ENCODE measurements around the gene SRCAP.

DNA sequence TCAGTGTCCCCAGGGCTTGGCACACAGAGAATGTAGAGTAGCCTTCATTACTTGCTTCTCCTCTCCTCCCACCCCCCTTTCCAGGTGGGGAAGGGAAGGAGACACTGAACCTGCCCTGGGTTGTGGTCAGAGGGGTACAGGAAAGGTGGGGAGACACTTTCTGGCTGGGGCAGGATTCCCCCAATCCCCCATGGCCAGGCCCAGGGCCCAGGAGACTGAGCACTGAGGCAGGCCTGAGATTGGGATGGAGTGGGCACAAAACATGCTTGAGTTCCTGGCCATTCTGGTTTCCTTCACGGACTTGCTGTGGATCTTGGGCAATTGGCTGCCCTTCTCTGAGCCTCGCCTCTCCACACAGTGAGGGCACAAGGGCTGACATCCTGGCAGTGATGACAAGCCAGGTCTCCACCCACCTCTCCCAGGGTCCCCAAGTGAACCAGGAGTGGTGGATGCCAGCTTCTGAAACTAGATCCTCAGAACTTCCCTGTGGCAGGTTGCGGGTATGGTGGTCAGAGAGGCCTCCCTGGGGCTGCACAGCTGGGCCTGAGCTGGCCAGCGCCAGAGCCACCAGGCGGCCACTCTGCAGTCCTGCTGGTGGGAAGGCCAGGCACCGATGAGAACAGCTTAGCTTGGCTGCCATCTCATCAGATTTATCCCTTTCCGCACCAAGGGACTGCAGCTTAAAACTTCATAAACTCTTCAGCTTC lies 78.8 kb downstream of the SRCAP start:
- TF ChIP-seq CTCF (conservative IDR thresholded peaks at IDR 0.05 in 1 of 2, IDR thresholded peaks at IDR 0.05 in 1 of 2; ENCODE audit: extremely low read depth in 1 of 2, insufficient read depth in 1 of 2, low read depth in 1 of 2, low read length in 2 of 2) (no peak), EZH2 (IDR thresholded peaks at IDR 0.05; ENCODE audit: borderline replicate concordance, low read length) (no peak)
